ENCODE data around the gene ANK3.

- TF ChIP-seq CTCF (IDR thresholded peaks at IDR 0.05) (no peak), POLR2A (IDR thresholded peaks at IDR 0.05) (no peak)
These were observed 182.9 kb downstream of the ANK3 start for GRCh38 chr10:60206735-60207134.
